HG03025 (cell line): ENCODE results near the gene CACNB2.

Experiments
- ATAC-seq: cut with Tn5 transposase; IDR thresholded peaks from one replicate; pipeline ENCODE4 v1.9.1; 2021; ENCODE audit warnings: mild to moderate bottlenecking, moderate library complexity; ENCODE audit not compliant: unreplicated experiment, low FRiP score

The CACNB2 gene

GRCh38 chr10:18323916-18324315 is 183.7 kb downstream of the CACNB2 start:
- ATAC-seq, result no peak

- ATAC-seq, result no peak
Measured at GRCh38 chr10:18325410-18325809, 185.2 kb downstream of the CACNB2 start.

- ATAC-seq, result no peak
Measured at GRCh38 chr10:18325889-18326531, 185.8 kb downstream of the CACNB2 start.

DNA sequence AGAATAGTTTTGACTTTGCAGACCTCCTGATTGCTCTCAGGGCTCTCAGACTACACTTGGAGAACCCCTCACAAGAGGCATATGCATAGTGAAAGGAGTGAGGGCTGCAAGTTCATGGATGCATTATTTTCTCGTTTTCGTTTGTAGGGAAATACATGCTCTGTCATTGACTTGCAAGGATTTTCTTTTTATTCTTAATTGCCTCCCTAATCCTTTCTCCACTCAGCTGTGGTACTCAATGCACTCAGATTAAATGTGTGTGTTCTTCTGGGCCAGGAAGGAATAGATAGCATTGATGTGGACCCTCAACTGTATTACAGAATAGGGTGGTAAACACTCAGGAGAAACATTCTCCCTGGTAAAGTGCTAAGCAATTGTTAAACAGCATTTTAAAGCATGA is 188.7 kb downstream of the CACNB2 start:
- no peak for ATAC-seq

GRCh38 chr10:18332048-18332447 is 191.8 kb downstream of the CACNB2 start:
- ATAC-seq, result no peak

DNA sequence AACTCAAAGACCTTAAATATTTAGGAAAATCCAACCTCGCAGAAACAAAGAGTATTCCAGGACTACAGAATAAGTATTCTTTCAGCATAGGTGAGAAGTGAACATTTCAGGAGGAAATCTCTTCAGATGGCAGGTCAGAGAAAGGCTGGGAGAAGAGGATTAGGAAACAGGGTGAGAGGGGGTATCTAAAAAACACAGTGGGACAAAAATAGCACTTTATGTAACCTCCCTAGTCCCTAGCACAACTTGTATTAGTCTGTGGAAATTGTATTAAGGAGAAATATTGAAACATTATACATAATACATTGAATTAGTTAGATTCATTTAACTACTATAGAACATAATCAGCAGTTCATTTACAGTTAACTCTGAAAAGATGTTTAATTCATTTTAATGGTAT is 192.3 kb downstream of the CACNB2 start:
- no peak for ATAC-seq

GRCh38 chr10:18333621-18334020 is 193.4 kb downstream of the CACNB2 start:
- ATAC-seq, result no peak

DNA sequence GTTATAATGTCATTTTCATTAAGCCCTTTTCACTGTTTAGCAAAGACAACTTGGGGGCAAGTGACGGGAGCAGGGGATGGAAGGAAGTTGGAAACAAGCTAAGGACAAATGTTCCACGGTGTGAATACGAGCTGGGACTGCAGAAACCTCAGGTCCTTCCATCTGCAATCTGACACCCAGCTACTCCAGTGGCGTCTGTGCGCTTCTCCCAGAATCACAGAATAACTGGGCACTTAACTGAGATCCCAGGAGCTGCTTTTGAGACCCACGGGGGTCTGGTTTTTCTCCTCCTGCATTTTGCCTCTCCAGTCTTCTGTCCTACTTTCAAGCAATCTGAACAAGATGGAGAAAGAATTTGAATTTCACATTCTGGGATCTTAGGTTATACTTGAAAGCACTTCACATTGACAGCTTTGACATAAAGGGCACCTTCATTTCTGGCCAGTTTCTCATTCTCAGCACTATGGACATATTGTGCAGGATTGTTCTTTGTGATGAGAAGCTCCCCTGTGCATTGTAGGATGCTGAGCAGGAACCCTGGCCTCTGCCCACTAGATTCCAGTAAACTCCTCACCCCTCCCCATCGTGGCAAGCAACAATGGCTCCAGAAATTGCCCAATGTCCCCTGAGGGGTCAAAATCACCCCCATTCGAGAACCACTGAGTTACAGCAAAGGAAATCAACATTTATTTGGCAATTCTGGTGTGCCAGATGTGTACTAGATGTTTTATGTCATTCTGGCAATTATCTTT is 194.1 kb downstream of the CACNB2 start:
- ATAC-seq, result no peak

DNA sequence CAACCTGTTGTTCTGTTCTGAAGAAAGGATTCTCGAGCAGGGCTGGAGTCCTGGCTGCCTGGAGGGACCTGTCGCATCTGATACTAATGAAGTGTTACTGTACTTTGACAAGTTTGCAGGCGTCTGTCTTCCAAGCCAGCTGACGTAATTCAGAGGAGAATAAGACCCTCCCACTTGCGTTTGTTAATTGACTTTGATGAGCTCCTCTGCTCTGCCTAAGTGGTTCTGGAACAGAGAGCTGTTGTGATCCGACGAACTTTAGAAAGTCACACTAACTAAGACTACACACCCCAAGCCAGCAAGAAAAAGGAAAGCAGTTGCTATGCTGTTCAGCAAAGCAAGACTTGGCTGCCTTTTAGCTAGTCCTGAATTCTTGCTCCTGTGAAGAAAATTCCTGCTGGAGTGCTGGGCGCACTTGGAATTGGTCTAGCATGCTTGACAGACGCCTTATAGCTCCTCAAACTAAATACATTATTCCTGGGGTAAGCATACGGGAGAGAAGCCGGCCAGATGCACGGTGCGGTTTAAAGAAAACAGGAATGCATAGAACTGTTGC is 200.3 kb downstream of the CACNB2 start:
- ATAC-seq, result no peak

- ATAC-seq, result no peak
Measured at GRCh38 chr10:18341055-18341454, 200.8 kb downstream of the CACNB2 start.

GRCh38 chr10:18343573-18343972 is 203.3 kb downstream of the CACNB2 start:
- ATAC-seq, result no peak

DNA sequence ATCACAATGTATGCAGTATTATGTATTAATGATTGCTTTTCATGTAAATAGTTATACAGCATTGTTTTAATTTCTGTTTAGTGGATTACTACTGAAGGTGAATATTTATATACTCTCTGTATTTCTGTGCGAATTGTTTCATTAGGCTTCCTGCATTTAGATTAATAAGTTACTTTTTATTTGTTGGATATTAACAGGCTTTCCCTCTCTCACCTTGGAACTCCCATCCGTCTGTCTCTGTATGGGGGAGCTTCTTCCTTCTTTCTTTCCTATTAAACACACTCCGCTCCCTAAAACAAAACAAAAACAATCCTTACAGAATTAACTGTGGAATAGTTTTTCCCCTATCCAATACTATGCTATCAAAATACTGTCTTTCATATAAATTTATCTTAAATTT is 205.1 kb downstream of the CACNB2 start:
- no peak for ATAC-seq

- ATAC-seq, result no peak
Measured at GRCh38 chr10:18350340-18350739, 210.1 kb downstream of the CACNB2 start.

DNA sequence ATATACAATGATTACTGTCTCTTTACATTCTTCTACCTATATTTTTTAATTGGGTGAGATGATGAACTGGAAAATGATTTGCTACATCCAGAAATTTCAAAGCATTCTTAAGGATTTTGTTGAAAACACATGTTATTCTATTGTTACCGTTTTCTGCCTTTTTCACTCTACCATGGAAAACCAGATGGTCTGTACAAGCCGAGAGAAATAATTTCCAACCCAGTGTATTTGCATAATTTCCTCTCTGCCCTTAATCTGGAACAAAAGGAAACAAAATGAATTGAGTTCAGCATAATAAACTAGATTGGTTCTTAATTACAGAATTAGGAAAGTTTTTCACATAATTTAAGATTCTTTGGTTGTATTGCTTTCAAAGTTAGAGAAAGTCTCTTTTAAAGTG is 211.2 kb downstream of the CACNB2 start:
- ATAC-seq, result no peak

DNA sequence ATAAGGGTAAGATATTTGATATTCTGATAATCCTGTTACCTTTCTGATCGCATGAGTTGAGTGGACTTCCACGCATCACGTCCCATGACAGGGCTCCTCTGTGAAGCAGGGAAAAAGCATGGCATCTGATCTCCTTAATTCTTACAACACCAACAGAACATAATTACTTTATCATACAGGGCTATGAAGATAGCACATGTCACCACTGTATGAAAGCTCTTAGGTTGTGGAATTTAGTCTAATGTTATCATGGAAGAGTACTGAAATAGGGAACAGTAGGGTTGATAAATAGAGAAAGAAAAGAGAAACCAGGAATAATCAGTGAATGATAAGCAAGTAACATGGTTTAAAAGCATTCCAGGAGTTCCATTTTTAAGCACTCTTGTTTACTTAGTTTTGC is 212.0 kb downstream of the CACNB2 start:
- ATAC-seq, result no peak

DNA sequence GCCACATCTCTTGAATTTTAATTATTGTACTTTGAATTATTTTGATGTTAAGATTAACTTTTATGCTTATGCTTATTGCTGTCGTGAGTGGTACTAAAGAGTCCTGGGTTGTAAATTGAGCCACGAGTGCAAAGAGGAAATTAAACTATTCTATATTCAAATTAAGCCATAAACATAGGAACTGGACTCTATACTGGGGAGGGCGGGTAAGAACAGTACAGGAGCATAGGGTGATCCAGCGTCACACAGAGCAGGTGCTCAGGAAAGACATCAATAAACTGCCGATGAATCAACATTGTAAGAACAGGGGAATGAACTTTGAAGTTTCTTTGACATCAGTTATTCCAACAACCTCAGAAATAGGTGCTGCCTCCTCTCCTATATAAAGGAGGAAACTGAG is 219.6 kb downstream of the CACNB2 start:
- no peak for ATAC-seq

GRCh38 chr10:18362892-18363291 is 222.7 kb downstream of the CACNB2 start:
- no peak for ATAC-seq

DNA sequence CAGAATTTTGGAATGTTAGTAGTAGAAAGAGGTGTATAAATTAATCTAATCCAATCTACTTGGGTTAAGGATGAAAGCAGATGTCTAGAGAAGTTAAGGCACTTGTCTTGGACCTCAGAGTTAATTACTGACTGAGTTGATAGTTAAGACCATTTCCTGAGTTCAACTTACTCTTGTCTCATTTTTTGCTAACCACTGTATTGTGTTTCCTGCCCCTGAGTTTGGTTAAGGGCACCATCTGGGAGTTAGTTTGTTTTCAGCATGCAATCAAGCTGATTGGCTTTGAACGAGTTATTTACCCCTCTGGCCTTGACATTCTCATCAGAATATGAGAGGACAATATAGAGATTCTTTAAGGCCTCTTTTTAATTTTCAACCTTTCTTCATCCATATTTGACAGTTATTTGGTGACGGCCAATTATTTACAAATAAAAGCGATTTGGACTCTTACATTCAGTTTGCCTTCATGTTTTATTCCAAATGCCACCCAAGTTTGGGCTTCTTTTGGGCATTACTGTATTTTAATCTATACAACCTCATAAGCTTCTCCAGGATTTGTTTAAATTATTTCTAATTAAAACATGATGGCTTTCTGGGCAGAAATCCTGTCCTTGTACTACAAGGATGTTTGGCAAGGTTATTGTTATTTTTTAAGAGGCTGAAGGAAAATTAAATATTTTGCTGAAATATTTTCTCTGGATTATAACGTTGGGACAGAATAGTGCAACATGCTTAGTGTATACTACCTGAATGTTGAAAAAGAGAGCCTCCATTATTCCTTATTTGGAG is 225.0 kb downstream of the CACNB2 start:
- no peak for ATAC-seq

- ATAC-seq, result no peak
Measured at GRCh38 chr10:18367840-18368239, 227.6 kb downstream of the CACNB2 start.

DNA sequence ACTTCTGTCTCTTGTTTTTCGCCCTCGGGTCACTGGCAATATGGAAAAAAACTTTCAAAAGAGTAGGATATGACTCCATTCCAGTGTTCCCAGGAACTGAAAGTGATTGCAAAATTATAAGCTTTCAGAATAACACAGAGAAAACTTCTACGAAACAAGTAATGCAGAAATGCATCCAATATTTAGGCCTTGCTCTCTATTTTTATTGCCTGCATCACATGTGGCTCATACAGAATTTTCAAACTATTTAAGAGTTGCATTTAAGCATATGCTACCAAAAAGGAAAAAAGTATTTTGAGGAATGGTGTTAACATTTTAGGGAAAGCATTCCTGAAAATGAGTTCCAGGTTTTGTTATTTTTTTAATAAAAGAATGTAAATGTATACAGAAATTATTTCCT is 228.0 kb downstream of the CACNB2 start:
- ATAC-seq, result no peak

DNA sequence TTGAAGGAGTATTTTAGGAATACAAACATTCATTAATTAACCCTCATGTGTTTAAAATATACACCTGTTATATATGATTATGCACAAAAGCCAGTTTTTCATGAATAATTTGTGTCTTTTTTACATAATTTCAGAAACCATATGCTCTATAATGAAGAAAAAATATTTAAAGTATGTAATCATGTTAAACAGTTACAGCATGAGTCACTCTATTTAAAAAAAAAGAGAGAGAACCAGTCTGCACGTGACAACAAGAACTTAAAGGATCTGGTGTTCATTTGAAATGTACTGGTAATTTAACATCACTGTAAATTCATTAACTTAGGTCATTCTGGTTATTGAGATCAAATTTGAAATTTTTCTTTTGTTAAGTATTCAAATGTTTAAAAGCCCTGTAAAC is 228.5 kb downstream of the CACNB2 start:
- no peak for ATAC-seq
